ENCODE results near the gene RNF227. TPM values are rescaled to one million over a fixed set of nuclear protein-coding genes. Genes with fewer than 3 reads are reported as not detected.

RNF227 gene
- total RNA-seq, 1 donor from 2014 or later: 4.7 TPM

- DNase-seq (ENCODE audit: low read depth): no peak
Observed at GRCh38 chr17:7930841-7931631, 14.9 kb upstream of the RNF227 start.

- DNase-seq (ENCODE audit: low read depth): peak; percentile 18
Observed at GRCh38 chr17:7929158-7930023, 13.3 kb upstream of the RNF227 start, which contains the start of gene KCNAB3. KCNAB3 (minus strand) TSS chr17:7929856; CDS start chr17:7929435, 421 bp downstream.

- no peak for DNase-seq (ENCODE audit: low read depth)
Observed at GRCh38 chr17:7927596-7927995, 11.5 kb upstream of the RNF227 start.

GRCh38 chr17:7922845-7923628 is 6.9 kb upstream of the RNF227 start:
- DNase-seq (ENCODE audit: low read depth): peak; percentile 40

GRCh38 chr17:7922269-7922844 is 6.3 kb upstream of the RNF227 start:
- DNase-seq (ENCODE audit: low read depth): no peak

GRCh38 chr17:7916808-7917207 is 719 bp upstream of the RNF227 start:
- no peak for DNase-seq (ENCODE audit: low read depth)

- DNase-seq (ENCODE audit: low read depth): no peak
Observed at GRCh38 chr17:7916385-7916682, 245 bp upstream of the RNF227 start.

GRCh38 chr17:7915179-7915610 is 894 bp downstream of the RNF227 start:
- DNase-seq (ENCODE audit: low read depth): no peak

GRCh38 chr17:7912927-7913524 is 3.1 kb downstream of the RNF227 start:
- peak; percentile 84 for DNase-seq (ENCODE audit: low read depth)

- DNase-seq (ENCODE audit: low read depth): no peak
Observed at GRCh38 chr17:7911116-7911515, 5.0 kb downstream of the RNF227 start.

GRCh38 chr17:7910711-7911110 is 5.4 kb downstream of the RNF227 start:
- no peak for DNase-seq (ENCODE audit: low read depth)

- DNase-seq (ENCODE audit: low read depth): no peak
Observed at GRCh38 chr17:7910281-7910680, 5.8 kb downstream of the RNF227 start.

- DNase-seq (ENCODE audit: low read depth): no peak
Observed at GRCh38 chr17:7909089-7909488, 7.0 kb downstream of the RNF227 start.

GRCh38 chr17:7903154-7904103 is 12.7 kb downstream of the RNF227 start:
- no peak for DNase-seq (ENCODE audit: low read depth)

GRCh38 chr17:7897773-7898172 is 18.3 kb downstream of the RNF227 start:
- peak; percentile 47 for DNase-seq (ENCODE audit: low read depth)

GRCh38 chr17:7897090-7897489 is 19.0 kb downstream of the RNF227 start:
- DNase-seq (ENCODE audit: low read depth): no peak

- DNase-seq (ENCODE audit: low read depth): no peak
Observed at GRCh38 chr17:7894866-7895265, 21.2 kb downstream of the RNF227 start.

GRCh38 chr17:7894226-7894625 is 21.9 kb downstream of the RNF227 start:
- DNase-seq (ENCODE audit: low read depth): no peak

GRCh38 chr17:7893187-7893880 is 22.8 kb downstream of the RNF227 start:
- no peak for DNase-seq (ENCODE audit: low read depth)
